WTC11 (cell line): ENCODE data around the gene SLC10A7. TPM values are rescaled to one million over a fixed set of nuclear protein-coding genes. Genes with fewer than 3 reads are reported as not detected.

Experiments used
- ATAC-seq: fragments of 200-7000 bp; cut with Tn5 transposase; 2 replicates; pipeline ENCODE4 v1.10.0; 2021; ENCODE audit warnings: mild to moderate bottlenecking, moderate library complexity
- CTCF ChIA-PET: fragments of 300-600 bp; sonication (Branson Sonifier 250); formaldehyde crosslinking; loops from one replicate; lab custom pipeline; 2021; ENCODE audit warnings: antibody characterized with exemption; lab: Charles Lee
- POLR2A ChIA-PET: fragments of 350-600 bp; sonication (Branson Sonifier 250); formaldehyde crosslinking; loops from one replicate; lab custom pipeline; 2021; ENCODE audit warnings: antibody characterized with exemption; lab: Charles Lee
- DNase-seq: peaks from one replicate; pipeline ENCODE4 v3.0.0; 2021; ENCODE audit warnings: low spot score
- H3K27ac Mint-ChIP-seq: 2 replicates; pipeline ENCODE4 v1.8.0; 2021; ENCODE audit warnings: mixed read lengths
- H3K27me3 Mint-ChIP-seq: 2 replicates; pipeline ENCODE4 v1.8.0; 2021; ENCODE audit warnings: low read depth, mild to moderate bottlenecking, moderate library complexity, mixed read lengths
- H3K36me3 Mint-ChIP-seq: 2 replicates; pipeline ENCODE4 v1.8.0; 2021; ENCODE audit warnings: mixed read lengths
- H3K4me1 Mint-ChIP-seq: 2 replicates; pipeline ENCODE4 v1.8.0; 2022; ENCODE audit warnings: mixed read lengths
- H3K4me3 Mint-ChIP-seq: 2 replicates; pipeline ENCODE4 v1.8.0; 2021; ENCODE audit warnings: mild to moderate bottlenecking, moderate library complexity, mixed read lengths
- H3K9me3 Mint-ChIP-seq: 2 replicates; pipeline ENCODE4 v1.8.0; 2021; ENCODE audit warnings: mixed read lengths
- ATF1 ChIP-seq: sonication (generic); formaldehyde crosslinking; IDR thresholded peaks from 2 replicates; pipeline ENCODE4 v1.8.1; 2023; ENCODE audit warnings: mild to moderate bottlenecking, moderate library complexity, missing genetic modification reagents
- ETV6 ChIP-seq: sonication (generic); formaldehyde crosslinking; IDR thresholded peaks from 2 replicates; pipeline ENCODE4 v1.8.1; 2022; ENCODE audit warnings: mild to moderate bottlenecking, missing genetic modification reagents
- FOXJ3 ChIP-seq: sonication (generic); formaldehyde crosslinking; IDR thresholded peaks from 2 replicates; pipeline ENCODE4 v1.9.0; 2021; ENCODE audit warnings: missing genetic modification reagents, mild to moderate bottlenecking, borderline replicate concordance
- GTF2I ChIP-seq: fragments of 250-450 bp; sonication (Bioruptor Pico); conservative IDR thresholded peaks from 2 replicates; pipeline ENCODE4 v1.4.0; 2021; ENCODE audit warnings: mild to moderate bottlenecking
- JUN ChIP-seq: sonication (generic); formaldehyde crosslinking; IDR thresholded peaks from 2 replicates; pipeline ENCODE4 v1.8.0; 2023; ENCODE audit warnings: mild to moderate bottlenecking, missing genetic modification reagents
- MYBL2 ChIP-seq: sonication (generic); formaldehyde crosslinking; IDR thresholded peaks from 2 replicates; pipeline ENCODE4 v1.8.1; 2023; ENCODE audit warnings: mild to moderate bottlenecking, moderate library complexity, missing genetic modification reagents
- NR3C1 ChIP-seq: sonication (generic); formaldehyde crosslinking; conservative IDR thresholded peaks from 2 replicates; pipeline ENCODE4 v1.8.1; 2023; ENCODE audit warnings: low read depth, mild to moderate bottlenecking, missing genetic modification reagents
- OVOL2 ChIP-seq: fragments of 250-450 bp; sonication (Bioruptor Pico); IDR thresholded peaks from 2 replicates; pipeline ENCODE4 v1.9.0; 2021; ENCODE audit warnings: mild to moderate bottlenecking, borderline replicate concordance
- SMAD3 ChIP-seq: sonication (generic); formaldehyde crosslinking; IDR thresholded peaks from 2 replicates; pipeline ENCODE4 v1.8.0; 2022; ENCODE audit warnings: missing genetic modification reagents, mild to moderate bottlenecking, borderline replicate concordance
- SP1 ChIP-seq: sonication (generic); formaldehyde crosslinking; conservative IDR thresholded peaks from 2 replicates; pipeline ENCODE4 v1.8.1; 2022; ENCODE audit warnings: missing genetic modification reagents
- TCF7 ChIP-seq: sonication (generic); formaldehyde crosslinking; IDR thresholded peaks from 2 replicates; pipeline ENCODE4 v1.8.0; 2022; ENCODE audit warnings: mild to moderate bottlenecking, low read depth, missing genetic modification reagents, moderate library complexity
- TEAD4 ChIP-seq: sonication (generic); formaldehyde crosslinking; IDR thresholded peaks from 2 replicates; pipeline ENCODE4 v1.8.0; 2022; ENCODE audit warnings: mild to moderate bottlenecking, missing genetic modification reagents
- ZBTB21 ChIP-seq: sonication (generic); formaldehyde crosslinking; IDR thresholded peaks from 2 replicates; pipeline ENCODE4 v1.8.1; 2023; ENCODE audit warnings: mild to moderate bottlenecking, missing genetic modification reagents, borderline replicate concordance
- ZNF121 ChIP-seq: sonication (generic); formaldehyde crosslinking; IDR thresholded peaks from 2 replicates; pipeline ENCODE4 v1.8.0; 2023; ENCODE audit warnings: missing genetic modification reagents
- ZNF219 ChIP-seq: sonication (generic); formaldehyde crosslinking; IDR thresholded peaks from 2 replicates; pipeline ENCODE4 v1.8.0; 2023; ENCODE audit warnings: missing genetic modification reagents, mild to moderate bottlenecking, borderline replicate concordance
- total RNA-seq: library from RNA; stranded (reverse); gene quantifications from 3 replicates; pipeline ENCODE4 v1.2.3, GENCODE V29; 2021
- TF ChIP-seq, protein P1 (sequence below): sonication (generic); formaldehyde crosslinking; IDR thresholded peaks from 2 replicates; pipeline ENCODE4 v1.8.1; 2023; ENCODE audit warnings: mild to moderate bottlenecking, missing genetic modification reagents, moderate library complexity
- TF ChIP-seq, protein P2 (sequence below): sonication (generic); formaldehyde crosslinking; IDR thresholded peaks from 2 replicates; pipeline ENCODE4 v1.8.0; 2022; ENCODE audit warnings: mild to moderate bottlenecking, missing genetic modification reagents
- TF ChIP-seq, protein P3 (sequence below): fragments of 250-450 bp; sonication (Bioruptor Pico); IDR thresholded peaks from 2 replicates; pipeline ENCODE4 v1.8.0; 2021; ENCODE audit warnings: mild to moderate bottlenecking
- TF ChIP-seq, protein P4 (sequence below): fragments of 250-450 bp; sonication (Bioruptor Pico); IDR thresholded peaks from 2 replicates; pipeline ENCODE4 v1.9.0; 2021; ENCODE audit warnings: mild to moderate bottlenecking
- TF ChIP-seq, protein P5 (sequence below): sonication (generic); formaldehyde crosslinking; IDR thresholded peaks from 2 replicates; pipeline ENCODE4 v1.8.1; 2022; ENCODE audit warnings: missing genetic modification reagents, borderline replicate concordance
- TF ChIP-seq, protein P6 (sequence below): fragments of 250-450 bp; sonication (Bioruptor Pico); IDR thresholded peaks from 2 replicates; pipeline ENCODE4 v1.9.0; 2021; ENCODE audit warnings: moderate library complexity, mild to moderate bottlenecking, inconsistent platforms, borderline replicate concordance
- TF ChIP-seq, protein P7 (sequence below): sonication (generic); formaldehyde crosslinking; conservative IDR thresholded peaks from 2 replicates; pipeline ENCODE4 v1.8.1; 2023; ENCODE audit warnings: mild to moderate bottlenecking, low read depth, missing genetic modification reagents, moderate library complexity

SLC10A7 gene
- total RNA-seq, 1 experiment from 2014 or later = 5.0 TPM

DNA sequence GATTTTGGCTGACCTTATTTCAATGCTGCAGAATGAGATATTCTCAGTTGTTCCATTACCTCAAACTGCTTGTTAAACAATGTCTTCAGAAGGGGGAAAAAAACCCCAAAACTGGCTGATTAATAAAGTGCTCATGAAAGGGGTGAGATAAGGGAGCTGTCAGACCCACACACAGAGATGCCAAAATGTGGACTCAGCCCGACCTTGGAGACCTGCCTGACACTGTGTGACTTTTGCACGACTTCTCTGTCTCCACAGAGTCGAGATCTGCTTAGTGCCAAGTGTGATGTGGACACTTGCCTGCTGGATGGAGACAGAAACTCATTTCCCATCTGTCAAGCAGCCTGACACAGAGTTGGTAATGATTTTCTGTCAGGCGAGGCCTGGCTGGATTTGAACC is 275.9 kb downstream of the SLC10A7 start (continued):
- TF ChIP-seq ATF1 (CRISPR knock-in tag) (no peak), SP1 (CRISPR knock-in tag) (no peak), ZNF121 (CRISPR knock-in tag) (no peak), TEAD4 (CRISPR knock-in tag) (no peak)
- TF ChIP-seq, protein P1, sequence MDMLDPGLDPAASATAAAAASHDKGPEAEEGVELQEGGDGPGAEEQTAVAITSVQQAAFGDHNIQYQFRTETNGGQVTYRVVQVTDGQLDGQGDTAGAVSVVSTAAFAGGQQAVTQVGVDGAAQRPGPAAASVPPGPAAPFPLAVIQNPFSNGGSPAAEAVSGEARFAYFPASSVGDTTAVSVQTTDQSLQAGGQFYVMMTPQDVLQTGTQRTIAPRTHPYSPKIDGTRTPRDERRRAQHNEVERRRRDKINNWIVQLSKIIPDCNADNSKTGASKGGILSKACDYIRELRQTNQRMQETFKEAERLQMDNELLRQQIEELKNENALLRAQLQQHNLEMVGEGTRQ (CRISPR knock-in tag) = no peak
- TF ChIP-seq, protein P2, sequence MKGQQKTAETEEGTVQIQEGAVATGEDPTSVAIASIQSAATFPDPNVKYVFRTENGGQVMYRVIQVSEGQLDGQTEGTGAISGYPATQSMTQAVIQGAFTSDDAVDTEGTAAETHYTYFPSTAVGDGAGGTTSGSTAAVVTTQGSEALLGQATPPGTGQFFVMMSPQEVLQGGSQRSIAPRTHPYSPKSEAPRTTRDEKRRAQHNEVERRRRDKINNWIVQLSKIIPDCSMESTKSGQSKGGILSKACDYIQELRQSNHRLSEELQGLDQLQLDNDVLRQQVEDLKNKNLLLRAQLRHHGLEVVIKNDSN (CRISPR knock-in tag) = no peak

DNA sequence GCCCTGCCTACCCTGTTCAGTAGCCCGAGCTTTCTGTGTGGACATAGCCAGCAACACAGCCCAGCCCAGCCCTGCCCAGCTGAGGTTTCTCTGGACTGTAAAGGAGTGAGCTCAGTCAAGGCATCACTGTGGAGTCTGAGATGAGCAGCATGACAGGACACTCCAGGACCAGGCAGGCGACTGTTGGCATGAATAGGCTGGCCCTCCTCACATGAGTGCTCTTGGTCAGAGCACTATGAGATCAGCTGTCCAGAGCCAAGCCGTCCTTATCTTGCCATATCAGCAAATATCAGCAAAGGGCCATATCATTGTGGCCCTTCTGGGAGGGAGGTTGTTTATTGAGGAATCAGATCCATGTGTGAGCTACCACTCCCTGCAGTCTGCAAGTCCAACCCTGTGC is 276.5 kb downstream of the SLC10A7 start:
- no peaks in the 10 kb centered on the region for H3K36me3 Mint-ChIP-seq
- no peaks in the 10 kb centered on the region for H3K9me3 Mint-ChIP-seq
- ATAC-seq (no peak), DNase-seq (no peak)
- H3K27me3 Mint-ChIP-seq = no peaks in the 10 kb centered on the region; the same call in 1 of the 2 replicates
- no peak overlapping the region for H3K27ac Mint-ChIP-seq
- ChIA-PET POLR2A (no interaction called here), CTCF (interaction anchor here (1.4 kb wide), 1 partner anchor 23 kb away, joined by 3 read pairs; no protein-coding TSS in a partner anchor)
- H3K4me1 Mint-ChIP-seq = peaks cover 12% of the 10 kb centered on the region
- no peak overlapping the region for H3K4me3 Mint-ChIP-seq
- TF ChIP-seq, protein P3, sequence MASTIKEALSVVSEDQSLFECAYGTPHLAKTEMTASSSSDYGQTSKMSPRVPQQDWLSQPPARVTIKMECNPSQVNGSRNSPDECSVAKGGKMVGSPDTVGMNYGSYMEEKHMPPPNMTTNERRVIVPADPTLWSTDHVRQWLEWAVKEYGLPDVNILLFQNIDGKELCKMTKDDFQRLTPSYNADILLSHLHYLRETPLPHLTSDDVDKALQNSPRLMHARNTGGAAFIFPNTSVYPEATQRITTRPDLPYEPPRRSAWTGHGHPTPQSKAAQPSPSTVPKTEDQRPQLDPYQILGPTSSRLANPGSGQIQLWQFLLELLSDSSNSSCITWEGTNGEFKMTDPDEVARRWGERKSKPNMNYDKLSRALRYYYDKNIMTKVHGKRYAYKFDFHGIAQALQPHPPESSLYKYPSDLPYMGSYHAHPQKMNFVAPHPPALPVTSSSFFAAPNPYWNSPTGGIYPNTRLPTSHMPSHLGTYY (CRISPR knock-in tag) = no peak
- no peak for TF ChIP-seq ZBTB21 (CRISPR knock-in tag)

DNA sequence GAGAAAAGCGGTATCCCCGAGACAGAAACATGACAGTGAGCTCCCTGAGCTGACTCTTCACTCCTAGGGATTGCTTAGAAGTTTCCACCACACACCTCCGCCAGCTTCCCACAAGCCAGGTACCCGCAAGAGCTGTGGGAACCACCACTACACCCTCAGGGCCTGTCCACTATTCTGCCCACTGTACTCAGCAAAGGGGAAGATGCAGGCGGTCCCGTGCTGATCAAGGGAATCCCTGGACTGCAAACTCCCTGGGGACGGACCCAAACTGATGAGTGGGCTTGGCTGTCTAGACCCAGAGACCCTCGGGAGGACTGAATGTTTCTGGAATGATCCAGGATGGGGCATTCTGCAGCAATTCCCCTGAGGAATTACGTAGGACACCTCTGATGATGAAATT is 277.2 kb downstream of the SLC10A7 start:
- POLR2A ChIA-PET = no interaction called here
- H3K27me3 Mint-ChIP-seq = no peaks in the 10 kb centered on the region; the same call in 1 of the 2 replicates
- no peak for ATAC-seq
- no peak overlapping the region for H3K4me3 Mint-ChIP-seq
- H3K27ac Mint-ChIP-seq = no peak overlapping the region
- CTCF ChIA-PET = interaction anchor here (0.5 to 1.4 kb wide), 3 partner anchors 24 to 753 kb away, joined by 3 read pairs; no protein-coding TSS in a partner anchor
- DNase-seq = no peak
- H3K9me3 Mint-ChIP-seq = no peaks in the 10 kb centered on the region
- H3K4me1 Mint-ChIP-seq = peaks cover 12% of the 10 kb centered on the region
- H3K36me3 Mint-ChIP-seq = no peaks in the 10 kb centered on the region
- no peak for TF ChIP-seq ETV6 (CRISPR knock-in tag)
- no peak for TF ChIP-seq SMAD3
- TF ChIP-seq TCF7 = no peak
- no peak for TF ChIP-seq MYBL2 (CRISPR knock-in tag)
- TF ChIP-seq ZBTB21 (CRISPR knock-in tag) = no peak
- TF ChIP-seq OVOL2 (CRISPR knock-in tag) = no peak
- no peak for TF ChIP-seq GTF2I (CRISPR knock-in tag)
- TF ChIP-seq, protein P4, sequence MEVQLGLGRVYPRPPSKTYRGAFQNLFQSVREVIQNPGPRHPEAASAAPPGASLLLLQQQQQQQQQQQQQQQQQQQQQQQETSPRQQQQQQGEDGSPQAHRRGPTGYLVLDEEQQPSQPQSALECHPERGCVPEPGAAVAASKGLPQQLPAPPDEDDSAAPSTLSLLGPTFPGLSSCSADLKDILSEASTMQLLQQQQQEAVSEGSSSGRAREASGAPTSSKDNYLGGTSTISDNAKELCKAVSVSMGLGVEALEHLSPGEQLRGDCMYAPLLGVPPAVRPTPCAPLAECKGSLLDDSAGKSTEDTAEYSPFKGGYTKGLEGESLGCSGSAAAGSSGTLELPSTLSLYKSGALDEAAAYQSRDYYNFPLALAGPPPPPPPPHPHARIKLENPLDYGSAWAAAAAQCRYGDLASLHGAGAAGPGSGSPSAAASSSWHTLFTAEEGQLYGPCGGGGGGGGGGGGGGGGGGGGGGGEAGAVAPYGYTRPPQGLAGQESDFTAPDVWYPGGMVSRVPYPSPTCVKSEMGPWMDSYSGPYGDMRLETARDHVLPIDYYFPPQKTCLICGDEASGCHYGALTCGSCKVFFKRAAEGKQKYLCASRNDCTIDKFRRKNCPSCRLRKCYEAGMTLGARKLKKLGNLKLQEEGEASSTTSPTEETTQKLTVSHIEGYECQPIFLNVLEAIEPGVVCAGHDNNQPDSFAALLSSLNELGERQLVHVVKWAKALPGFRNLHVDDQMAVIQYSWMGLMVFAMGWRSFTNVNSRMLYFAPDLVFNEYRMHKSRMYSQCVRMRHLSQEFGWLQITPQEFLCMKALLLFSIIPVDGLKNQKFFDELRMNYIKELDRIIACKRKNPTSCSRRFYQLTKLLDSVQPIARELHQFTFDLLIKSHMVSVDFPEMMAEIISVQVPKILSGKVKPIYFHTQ = no peak
- TF ChIP-seq, protein P5, sequence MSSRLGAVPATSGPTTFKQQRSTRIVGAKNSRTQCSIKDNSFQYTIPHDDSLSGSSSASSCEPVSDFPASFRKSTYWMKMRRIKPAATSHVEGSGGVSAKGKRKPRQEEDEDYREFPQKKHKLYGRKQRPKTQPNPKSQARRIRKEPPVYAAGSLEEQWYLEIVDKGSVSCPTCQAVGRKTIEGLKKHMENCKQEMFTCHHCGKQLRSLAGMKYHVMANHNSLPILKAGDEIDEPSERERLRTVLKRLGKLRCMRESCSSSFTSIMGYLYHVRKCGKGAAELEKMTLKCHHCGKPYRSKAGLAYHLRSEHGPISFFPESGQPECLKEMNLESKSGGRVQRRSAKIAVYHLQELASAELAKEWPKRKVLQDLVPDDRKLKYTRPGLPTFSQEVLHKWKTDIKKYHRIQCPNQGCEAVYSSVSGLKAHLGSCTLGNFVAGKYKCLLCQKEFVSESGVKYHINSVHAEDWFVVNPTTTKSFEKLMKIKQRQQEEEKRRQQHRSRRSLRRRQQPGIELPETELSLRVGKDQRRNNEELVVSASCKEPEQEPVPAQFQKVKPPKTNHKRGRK (CRISPR knock-in tag) = no peak
- TF ChIP-seq JUN (CRISPR knock-in tag) = no peak
- TF ChIP-seq ZNF219 (CRISPR knock-in tag) = no peak
- TF ChIP-seq, protein P6, sequence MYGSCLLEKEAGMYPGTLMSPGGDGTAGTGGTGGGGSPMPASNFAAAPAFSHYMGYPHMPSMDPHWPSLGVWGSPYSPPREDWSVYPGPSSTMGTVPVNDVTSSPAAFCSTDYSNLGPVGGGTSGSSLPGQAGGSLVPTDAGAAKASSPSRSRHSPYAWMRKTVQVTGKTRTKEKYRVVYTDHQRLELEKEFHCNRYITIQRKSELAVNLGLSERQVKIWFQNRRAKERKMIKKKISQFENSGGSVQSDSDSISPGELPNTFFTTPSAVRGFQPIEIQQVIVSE (CRISPR knock-in tag) = no peak
- no peak for TF ChIP-seq NR3C1 (CRISPR knock-in tag)
- TF ChIP-seq, protein P7, sequence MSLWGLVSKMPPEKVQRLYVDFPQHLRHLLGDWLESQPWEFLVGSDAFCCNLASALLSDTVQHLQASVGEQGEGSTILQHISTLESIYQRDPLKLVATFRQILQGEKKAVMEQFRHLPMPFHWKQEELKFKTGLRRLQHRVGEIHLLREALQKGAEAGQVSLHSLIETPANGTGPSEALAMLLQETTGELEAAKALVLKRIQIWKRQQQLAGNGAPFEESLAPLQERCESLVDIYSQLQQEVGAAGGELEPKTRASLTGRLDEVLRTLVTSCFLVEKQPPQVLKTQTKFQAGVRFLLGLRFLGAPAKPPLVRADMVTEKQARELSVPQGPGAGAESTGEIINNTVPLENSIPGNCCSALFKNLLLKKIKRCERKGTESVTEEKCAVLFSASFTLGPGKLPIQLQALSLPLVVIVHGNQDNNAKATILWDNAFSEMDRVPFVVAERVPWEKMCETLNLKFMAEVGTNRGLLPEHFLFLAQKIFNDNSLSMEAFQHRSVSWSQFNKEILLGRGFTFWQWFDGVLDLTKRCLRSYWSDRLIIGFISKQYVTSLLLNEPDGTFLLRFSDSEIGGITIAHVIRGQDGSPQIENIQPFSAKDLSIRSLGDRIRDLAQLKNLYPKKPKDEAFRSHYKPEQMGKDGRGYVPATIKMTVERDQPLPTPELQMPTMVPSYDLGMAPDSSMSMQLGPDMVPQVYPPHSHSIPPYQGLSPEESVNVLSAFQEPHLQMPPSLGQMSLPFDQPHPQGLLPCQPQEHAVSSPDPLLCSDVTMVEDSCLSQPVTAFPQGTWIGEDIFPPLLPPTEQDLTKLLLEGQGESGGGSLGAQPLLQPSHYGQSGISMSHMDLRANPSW = no peak
- no peak for TF ChIP-seq FOXJ3
- TF ChIP-seq, protein P2 (CRISPR knock-in tag) = no peak
